Activated gamma-delta T cell treated with Interleukin-2 at 50 U/mL for 16 hours (primary cell): Measurements from ENCODE around the gene SLC6A17.

Experiments
- DNase-seq: peaks from one replicate; pipeline ENCODE4 v3.0.0-alpha.2; 2020

The SLC6A17 gene

DNA sequence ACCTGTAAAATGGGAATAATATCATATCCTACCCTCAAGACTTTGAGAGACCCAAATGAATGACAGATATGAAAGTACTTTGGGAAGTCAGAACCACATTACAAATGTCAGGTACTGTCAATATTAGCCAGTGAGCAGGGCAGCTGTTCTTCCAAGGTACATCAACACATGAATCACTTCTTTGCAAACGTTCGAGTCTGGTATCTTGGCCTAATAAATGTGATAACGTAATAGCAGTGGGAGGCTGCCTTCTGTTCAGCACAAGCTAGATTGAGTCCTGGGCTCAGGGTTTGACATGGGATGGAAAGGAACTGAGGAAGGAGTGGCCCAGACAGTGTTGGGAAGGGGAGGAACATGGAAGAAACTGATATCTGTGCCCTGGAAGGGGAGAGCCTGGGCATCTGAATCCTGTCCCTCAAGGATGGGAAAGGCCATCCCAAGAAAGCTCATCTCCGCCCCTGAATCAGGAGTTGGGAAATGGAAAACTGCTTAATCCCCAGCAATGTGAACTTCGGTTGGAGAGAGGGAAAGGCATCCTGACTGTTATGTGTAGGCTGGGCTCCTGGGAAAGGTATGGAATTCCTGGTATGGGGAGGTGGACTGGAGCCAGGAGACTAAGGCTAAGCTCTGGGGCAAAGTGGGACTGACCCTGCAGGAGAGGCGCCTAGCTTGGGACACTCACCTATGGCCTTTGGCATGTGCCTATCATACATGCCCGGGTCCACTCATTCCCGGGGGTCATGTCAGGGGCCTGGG lies 74.1 kb downstream of the SLC6A17 start:
- no peak for DNase-seq

DNA sequence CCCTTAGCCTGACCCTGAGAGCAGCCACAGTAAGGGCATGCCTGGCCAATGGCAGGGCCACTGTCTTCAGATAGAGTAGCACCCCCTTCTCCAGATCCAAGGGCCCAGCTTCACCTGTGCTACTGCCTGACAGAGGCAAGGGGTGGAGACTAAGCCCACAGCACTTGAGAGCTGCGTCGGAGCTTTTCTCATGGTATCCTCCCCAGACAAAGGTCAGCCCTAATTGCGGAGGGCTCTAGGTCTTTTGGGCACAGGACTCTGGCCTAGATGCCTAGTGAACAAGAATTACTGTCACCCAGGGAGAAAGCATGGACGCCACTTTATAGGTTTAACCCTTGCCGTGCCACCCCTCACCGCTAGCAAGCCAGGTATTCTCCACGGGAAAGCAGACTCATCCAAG lies 74.9 kb downstream of the SLC6A17 start:
- DNase-seq = no peak

DNA sequence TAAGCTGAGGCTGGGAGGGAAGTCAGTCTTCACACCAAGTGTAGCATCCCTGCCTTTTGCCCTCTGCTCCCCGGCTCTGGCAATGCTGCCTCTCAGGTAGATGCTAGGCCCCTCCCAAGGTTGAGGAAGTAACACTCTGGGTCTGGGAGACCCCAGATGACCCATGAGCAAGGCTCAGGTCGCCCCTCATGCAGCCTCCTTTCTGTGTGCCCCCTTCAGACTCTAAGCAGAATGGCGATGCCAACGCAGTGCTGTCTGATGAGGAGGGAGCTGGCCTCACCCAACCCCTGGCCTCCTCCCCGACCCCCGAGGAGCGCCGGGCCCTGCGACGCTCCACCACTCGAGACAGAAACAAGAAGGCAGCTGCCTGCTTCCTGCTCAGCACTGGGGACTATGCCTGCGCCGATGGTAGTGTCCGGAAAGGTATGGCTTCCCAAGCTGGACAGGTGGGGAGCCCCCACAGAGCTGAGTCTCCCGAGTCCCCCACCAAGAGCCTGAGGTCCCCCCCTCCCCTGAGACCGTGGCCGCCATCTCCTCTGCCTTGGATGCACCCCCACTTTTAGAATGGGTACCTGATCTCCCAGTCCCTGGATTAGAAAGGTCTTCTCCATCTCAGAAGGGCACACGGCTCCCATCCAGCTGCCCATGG lies 75.6 kb downstream of the SLC6A17 start:
- DNase-seq = no peak

DNA sequence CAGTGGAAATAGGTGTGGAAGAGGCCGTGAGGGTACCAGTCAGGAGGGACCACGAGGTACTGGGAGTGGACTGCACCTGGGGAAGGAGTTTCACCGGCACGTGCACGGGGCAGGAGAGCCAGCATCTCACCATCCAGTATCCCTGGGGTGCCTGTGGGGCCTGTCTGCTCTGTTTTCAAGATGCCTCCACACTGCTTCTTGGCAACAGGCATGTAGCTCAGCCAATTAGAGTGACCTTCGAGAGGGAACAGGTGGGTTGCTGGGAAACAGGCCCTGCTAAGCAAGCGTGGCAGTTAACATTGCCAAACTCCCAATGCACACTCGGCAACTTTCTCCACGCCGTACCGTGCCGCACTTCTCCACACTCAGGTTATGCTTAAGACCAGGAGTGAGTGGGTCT lies 77.5 kb downstream of the SLC6A17 start:
- no peak for DNase-seq

DNA sequence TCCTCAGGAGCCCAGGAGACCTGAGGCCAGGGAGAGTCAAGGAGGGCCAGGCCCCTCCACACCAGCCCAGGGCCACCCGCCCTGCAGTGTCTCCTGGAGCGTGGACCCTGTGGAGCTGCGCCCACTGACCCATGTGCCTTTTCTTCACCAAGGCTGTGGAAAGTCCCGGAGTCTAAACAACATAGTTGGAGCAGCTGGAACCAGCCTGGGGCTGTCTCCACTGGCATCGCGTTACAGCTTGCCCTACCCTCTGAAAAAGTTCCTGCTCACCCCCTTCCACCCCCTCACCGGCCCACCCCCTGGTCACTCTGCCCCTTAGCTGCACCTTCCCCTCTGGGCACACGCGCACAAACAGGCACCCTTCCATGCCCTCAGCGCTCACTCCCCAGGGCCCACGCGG lies 78.1 kb downstream of the SLC6A17 start:
- no peak for DNase-seq

DNA sequence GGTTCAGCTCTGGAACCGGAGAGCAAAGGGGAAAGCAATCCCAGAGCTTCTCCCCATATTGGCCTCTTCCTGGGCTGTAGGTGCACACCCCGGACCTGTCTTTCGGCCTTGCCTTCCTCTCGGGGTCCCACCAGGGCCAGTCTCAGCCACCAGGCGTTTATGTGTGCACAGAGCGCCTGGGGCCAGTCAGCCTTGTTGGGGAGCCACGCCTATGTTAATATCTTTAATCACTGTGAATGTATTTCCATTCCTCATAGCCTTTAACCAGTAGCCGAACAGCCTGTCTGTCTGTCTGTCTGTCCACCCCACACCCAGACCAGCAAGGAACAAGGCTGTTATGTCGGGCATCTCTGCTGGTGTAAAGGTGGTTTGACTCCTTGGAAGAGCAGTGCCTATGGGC lies 78.6 kb downstream of the SLC6A17 start:
- DNase-seq = no peak

DNA sequence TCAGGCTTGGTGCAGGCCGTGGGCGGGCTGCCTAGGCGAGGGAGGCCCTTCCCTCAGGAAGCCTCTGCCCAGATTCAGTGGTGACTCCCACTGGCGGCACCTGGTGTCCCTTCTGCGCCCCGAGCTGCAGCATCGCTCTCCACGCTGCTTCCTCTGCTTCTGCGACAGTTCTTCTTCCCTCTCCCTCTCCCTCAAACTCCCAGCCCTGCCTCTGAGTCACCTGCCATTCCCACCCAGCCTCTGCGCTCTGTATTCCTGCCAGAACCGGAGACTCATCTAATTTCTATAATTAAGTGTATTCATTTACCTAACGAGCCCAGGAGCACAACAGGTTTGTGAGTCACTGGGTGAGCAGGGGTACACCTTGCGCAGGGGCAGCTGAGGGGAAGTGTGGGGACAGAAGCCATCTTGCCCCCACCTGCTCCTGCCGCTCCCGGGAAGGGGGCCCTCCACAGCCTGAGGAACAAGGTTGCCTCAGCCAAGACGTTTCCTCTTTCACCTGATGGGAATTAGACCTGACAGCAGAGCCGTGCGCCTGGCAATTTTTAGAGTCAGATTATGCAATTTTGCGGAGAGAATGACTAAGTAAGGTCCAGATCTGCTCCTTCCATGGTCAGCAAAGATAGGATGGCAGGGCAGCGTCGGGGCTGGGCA lies 79.2 kb downstream of the SLC6A17 start:
- no peak for DNase-seq

DNA sequence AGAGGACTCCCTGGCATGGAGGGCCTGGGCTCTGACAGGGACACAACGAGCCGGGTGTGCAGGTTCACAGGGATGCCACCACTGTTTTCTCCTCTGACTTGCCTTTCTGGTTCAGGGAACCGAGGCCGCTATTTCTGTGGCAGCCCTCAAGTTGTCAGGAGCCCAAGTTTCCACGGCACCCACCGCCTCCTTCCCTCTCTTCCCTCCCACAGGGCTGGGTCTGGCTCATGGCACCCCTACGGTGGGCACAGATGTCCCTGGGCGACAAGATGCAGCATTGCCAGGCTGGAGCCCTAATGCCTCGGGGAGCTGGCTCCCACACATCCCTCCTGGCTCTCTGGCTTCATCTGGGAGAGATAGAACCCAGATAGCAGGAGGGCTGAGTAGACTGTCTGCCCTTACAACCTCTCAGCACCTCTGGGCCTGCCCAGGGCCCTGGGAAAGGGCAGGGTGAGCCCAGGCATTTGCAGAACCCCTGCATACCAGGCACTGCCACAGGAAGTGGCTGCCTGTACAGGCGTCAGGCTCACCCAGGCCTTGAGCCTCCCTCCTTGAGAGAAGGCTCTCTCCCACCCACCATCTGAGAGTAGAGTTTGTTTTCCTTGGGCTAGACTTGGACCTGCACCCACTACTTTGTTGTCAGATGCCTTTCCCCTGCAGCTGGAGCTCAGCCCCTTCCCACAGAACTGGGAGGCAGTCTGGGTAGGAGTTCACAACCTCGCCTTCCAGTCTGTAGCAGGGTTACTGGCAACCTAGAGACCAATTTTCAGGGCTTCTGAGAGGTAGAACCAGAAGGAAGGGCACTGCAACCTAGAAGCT lies 80.3 kb downstream of the SLC6A17 start:
- no peak for DNase-seq

DNA sequence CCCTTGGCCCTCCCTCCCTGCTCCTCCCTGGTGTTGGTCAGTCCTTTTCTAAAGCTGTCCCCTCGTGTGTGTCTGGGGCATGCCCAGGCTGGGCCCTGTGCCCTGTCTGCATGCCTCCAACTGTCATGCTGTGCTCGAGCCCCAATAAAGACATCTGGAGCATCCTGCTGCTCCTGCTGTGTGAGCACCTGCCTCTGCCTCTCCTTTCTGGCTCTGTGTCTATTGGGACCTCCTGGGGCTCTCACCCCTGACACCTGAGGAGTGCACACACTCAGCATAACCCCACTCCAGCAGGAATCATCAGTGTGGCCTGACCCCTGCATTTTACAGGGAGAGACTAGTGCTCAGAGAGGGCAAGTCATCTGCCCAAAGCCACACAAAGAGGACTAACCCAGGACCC lies 83.6 kb downstream of the SLC6A17 start:
- DNase-seq = no peak

DNA sequence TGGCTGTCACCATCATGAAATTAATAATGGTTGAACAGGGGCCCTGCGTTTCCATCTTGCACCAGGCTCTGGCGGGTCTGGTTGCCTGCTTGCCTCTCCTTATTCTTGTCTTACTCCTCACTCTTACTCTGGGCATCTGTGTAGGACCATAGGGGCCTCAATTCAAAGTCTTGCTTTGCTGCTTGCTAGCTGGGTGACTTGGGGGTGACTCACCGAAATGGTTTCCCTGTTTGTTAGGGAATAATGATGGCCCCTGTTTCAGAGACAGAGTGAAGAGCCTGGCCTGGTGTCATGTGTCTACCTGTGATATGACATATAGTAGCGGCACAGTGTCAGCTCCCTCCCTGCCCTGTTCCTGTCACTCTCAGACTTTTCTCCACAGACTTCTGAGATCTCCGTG lies 84.4 kb downstream of the SLC6A17 start:
- no peak for DNase-seq

DNA sequence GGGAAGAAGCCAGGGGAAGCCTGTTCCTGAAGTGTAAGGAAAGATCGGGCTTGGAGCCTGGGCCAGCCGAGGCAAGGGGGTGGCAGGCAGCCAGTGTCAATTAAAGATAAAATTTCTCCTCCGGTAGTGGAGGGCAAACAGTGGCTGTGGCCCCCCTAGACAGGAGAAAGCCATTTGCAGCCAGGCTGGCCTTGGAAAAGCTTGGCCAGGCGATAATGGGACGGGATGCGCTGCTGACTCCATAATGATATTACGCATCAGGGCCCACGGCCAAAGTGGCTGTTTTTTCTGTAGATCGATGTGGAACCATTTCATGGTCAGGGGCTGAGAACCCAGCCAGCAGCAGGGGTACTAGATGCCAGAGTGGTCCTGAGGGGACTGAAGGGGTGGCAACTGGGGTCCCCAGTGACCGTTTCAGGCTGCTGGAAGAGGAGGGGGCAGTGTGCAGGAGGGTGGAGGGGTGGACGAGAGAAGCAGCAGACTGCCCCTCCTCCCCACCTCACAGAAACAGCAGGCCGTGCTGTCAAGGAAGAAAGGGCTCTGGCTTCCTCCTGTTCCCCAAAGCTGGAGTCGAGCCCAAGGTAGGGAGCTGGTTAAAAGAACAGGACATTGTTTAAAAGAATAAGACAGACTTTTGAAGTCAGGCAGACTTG lies 85.0 kb downstream of the SLC6A17 start:
- DNase-seq = no peak

DNA sequence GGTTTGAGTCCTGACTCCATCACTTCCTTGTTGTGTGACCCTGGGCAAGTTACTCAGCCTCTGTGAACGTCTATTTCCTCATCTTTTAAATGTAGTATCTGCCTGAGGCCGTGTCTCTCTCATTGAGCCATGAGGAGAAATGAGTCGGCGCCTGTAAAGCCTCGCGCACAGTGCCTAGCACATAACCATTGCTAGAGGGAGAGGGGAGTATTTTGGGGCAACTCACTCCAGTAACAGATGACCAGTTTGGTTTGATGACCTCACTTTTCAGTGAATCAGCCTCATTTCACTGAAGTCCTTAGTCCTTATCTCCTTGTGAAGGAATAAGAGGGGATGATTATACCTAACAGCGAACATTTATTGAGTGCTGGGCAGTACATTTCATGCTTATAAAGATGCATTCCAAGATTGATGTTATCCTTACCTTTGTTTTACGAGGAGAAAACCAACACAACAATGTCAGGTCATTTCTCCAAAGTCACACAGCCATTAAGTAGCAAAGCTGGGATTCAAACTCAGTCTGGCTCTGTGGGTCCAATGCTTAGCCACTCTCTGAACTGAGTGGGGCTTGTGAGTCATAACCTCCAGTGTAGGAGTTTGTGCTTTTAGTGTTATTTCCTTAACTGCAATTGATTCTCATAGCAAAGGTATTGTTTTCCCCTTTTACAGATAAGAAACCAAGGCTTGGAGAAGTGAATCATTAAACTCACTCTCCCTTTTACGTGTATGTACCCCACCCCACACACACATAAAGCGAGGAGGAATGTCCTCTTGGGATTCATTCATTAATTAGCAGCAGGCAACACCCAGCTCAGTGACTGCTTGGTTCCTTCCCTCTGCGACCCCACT lies 85.8 kb downstream of the SLC6A17 start:
- no peak for DNase-seq

DNA sequence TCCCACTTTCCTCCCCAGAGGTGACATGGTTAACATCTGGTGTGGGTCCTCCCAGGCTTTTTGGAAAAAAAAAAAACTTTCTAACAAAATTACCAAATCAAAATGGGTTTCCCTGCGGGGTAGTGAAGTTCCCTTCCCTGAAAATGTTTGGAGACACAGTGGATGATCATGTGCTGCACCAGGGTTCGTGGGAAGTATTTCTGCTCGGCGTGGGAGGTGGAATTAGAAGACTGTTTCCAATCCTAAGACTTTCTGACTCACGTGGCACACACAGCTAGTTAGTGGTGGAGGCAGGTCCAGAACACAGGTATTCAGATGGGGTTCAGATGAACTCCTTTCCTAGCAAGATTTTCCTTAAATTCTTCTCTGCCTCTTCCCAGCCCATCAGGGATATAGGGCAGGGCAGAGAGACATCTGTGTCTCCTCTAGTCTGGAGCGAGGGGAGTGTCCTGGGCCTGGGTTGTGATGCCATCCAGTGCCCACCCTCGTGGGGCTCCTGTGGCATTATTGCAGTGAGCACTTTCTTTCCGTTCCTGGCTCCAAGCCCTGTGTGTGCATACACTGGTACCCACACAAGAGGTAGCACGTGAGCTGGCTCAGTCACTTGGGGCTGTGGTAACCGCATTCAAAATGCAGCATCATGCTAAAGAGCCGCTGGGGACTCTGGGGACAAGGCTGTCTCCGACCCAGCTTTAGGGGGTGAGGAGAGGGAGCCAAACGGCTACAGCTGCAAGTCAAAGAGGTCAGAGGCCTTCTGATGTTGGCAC lies 87.3 kb downstream of the SLC6A17 start:
- no peak for DNase-seq

DNA sequence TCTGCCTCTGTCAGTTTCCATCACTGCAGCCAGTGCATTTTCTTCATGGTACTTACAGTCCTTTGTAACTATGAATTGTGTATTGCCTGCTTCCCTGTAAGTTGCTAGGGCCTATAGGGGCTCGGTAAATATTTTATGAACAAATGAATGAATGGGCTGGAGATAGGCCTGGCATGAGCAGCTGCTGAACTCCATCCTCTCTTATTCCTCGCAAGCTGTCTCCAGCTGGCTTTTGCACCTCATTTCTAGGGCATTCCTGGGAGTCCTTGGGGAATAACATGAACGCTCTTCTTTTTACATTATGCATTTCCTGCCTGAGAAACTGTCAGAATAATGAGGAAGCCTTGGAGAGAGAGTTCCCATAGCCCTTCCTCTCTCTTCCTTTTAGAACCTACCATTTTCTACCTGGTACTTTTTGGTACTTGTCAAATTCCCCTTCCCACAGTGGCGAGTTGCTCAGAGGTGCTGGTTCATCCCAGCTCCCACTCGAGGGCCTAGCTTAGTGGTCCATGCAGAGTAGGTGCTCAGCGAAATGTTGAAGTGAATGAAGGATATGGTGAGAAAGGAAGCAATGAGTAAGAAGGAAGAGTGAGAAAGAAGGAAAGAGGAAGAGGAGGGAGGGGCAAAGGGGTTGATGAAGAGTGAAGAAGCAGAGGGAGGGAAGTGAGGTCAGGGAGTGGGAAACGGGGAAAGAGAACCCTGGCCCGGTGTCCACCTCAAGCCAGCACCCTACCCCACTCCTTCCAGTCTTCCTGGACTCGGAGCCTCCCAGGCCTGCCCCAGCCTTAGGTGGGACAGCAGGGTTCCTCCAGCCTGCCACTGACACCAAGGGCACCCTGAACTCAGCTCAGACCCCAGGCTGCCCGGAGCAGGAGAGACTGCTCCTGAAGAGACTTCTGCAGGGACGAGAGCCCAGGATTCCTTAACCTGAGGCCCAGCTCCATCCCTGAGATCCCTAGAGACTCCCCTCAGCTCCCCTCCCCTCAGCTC lies 89.4 kb downstream of the SLC6A17 start:
- DNase-seq = no peak

DNA sequence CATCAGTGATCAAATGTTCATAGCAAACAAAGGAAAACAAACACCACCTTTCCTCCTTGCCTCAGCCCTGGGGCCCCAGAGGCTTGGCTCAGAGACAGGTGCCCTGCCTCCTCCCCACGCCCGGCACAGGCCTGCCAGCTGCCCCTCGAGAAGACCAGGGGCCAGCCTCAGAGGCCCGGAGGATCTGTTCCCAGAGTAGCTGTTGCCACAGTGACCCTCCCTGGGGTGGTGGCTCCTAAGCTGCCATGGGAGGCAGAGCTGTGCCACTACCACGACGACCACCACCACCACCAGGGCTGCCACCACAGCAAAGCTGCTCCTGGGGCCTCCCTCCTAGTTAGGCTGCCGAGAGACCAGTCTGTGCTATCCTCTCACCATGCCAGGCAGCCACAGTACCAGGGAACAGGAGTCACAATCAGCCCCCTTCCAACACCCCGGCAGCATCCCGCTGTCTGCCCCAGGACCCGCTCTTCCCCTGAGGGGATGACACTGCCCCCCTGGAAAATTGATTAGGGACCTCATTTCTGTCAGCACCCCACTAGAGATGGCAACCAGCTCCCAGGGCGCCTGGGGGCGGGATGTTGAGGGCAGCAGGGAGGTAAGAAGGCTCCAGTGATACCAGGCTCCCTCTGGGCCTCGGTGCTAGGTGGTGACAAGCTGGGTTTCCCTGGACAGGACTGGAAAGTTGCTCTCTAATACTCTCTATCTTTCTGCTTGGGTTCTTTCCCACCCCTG lies 90.3 kb downstream of the SLC6A17 start:
- no peak for DNase-seq

DNA sequence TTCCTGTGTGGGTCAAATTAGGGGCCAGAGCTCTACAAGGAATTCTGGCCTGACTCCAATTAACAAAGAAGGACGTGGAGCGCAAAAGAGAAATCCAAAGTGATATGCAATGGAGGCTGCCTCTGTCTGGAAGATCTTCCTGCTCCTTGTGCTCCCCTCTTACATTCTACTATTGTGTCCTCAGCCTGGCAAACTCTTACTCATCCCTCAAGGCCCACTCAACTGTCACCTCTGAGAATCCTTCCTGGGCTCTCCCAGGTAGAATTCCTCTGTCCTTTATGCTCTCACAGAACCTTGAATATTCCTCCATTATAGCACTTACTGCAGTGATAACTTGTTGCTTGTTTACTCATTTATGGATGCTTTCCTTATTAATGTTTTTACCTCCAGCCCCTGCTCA lies 91.2 kb downstream of the SLC6A17 start:
- DNase-seq = no peak

DNA sequence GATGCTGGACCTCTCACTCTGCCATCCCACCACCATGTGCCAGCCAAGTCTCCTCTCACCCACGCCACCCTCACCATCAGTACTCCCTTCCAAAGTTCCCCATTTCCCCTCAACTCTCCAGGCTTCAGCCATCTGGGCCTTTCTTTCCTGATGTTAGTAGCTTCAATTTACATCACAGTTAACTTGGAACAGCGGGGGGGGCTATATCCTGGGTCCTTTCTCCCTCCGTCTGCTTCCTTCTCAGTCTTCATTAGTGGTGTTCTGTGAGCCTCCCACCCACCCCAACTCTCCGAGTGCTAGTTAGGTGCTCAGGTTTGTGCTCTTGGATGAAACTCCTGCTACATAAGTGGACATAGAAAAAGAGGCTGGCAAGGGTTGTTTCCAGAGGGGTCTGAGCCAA lies 91.8 kb downstream of the SLC6A17 start:
- DNase-seq = no peak

DNA sequence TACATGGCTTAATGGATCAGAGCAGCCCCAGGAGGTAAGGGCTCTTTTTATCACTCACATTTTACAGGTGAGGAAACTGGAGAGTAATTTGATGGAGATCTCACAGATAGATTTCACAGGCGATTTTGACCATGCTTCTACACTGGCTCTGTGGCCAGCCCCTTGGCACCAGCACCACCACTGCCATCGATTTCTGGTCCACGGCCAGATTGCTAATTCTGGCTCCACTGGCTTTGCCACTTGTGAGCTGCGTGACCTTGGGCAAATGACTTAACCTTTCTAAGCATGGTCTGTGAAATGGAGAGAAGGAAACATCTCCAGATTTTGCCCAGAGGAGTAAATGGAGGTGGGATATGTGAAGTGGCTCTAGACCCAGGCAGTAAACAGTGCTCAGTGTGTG lies 92.4 kb downstream of the SLC6A17 start:
- no peak for DNase-seq

DNA sequence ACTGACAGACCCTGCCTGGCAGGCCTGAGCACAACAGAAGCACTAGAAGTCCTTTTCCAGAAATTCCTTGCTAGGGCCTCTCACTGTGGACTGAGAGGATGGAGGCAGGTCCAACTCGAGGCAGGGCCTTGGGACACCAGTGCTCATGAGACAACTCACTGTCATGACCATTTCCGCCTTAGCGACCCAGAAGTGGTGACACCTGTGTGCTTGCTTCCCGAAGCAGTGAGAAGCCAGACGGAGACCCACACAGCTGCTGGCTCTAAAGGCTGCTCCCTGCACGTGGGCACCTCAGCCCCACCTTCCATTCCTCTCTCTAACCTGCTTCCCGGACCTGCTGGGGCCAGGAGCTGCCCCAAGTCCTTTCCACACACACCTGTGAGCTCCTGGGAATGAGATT lies 92.9 kb downstream of the SLC6A17 start:
- DNase-seq = no peak
